ENCODE data around the gene EYS. TPM values are rescaled to one million over a fixed set of nuclear protein-coding genes. Genes with fewer than 3 reads are reported as not detected.

The EYS gene
- total RNA-seq, 1 experiment from 2014 or later: not detected

- Histone ChIP-seq H3K18ac (ENCODE audit: insufficient read length, low read depth, low read length) (no peak overlapping the region), H3K23me2 (ENCODE audit: insufficient read length, low read depth, low read length, poor library complexity, severe bottlenecking) (no peaks in the 10 kb centered on the region), H3K23ac (ENCODE audit: insufficient read length, low read depth, low read length) (no peak overlapping the region), H4K20me1 (ENCODE audit: control insufficient read depth, insufficient read depth, insufficient read length) (no peaks in the 10 kb centered on the region), H3K4me1 (ENCODE audit: insufficient read depth, low read length) (no peaks in the 10 kb centered on the region), H3K4ac (ENCODE audit: low read depth, low read length) (no peak overlapping the region), H3K56ac (ENCODE audit: insufficient read length, low read depth, low read length) (no peak overlapping the region), H4K5ac (ENCODE audit: insufficient read length, low read depth, low read length) (no peak overlapping the region), H2BK15ac (ENCODE audit: low read depth, low read length) (no peak overlapping the region), H3K14ac (ENCODE audit: insufficient read depth, low read length) (no peak overlapping the region), H3K27ac (ENCODE audit: insufficient read length, low read depth, low read length) (no peak overlapping the region), H3K79me2 (ENCODE audit: insufficient read depth, low read length) (no peaks in the 10 kb centered on the region), H2AK5ac (ENCODE audit: insufficient read length, low read length) (no peak overlapping the region), H3K27me3 (ENCODE audit: insufficient read depth, low read length) (no peaks in the 10 kb centered on the region), H4K8ac (replicated peaks; ENCODE audit: insufficient read length, low read depth, low read length) (no peak overlapping the region), H2BK12ac (ENCODE audit: insufficient read length, low read depth, low read length) (no peak overlapping the region), H3K9ac (ENCODE audit: extremely low read depth, insufficient read length, low read length) (no peak overlapping the region), H2BK120ac (ENCODE audit: low read depth, low read length, poor library complexity, severe bottlenecking) (no peak overlapping the region), H3K4me2 (ENCODE audit: insufficient read depth, insufficient read length, low read length) (no peak overlapping the region), H3K9me3 (ENCODE audit: control insufficient read depth, low read depth, low read length) (no peaks in the 10 kb centered on the region), H2BK20ac (ENCODE audit: low read depth, low read length, poor library complexity, severe bottlenecking) (no peak overlapping the region), H2AFZ (ENCODE audit: low read length) (no peak overlapping the region), H3K79me1 (ENCODE audit: insufficient read depth, low read depth, low read length, poor library complexity, severe bottlenecking) (no peaks in the 10 kb centered on the region), H2BK5ac (ENCODE audit: insufficient read length, low read length) (no peak overlapping the region), H4K91ac (ENCODE audit: insufficient read length, low read depth, low read length) (no peak overlapping the region), H3T11ph (ENCODE audit: low read length) (no peak overlapping the region)
- H3K27me3 Mint-ChIP-seq (ENCODE audit: low read depth): no peaks in the 10 kb centered on the region
- peaks cover 0 to 11% of the 10 kb centered on the region in 2 experiments; a peak in 4 of 5 replicates for H3K9me3 Mint-ChIP-seq
- no peak overlapping the region for H3K4me3 Mint-ChIP-seq
- no peaks in the 10 kb centered on the region for H3K4me1 Mint-ChIP-seq
- no CpG with 5 or more reads among the region's 5 CpGs for WGBS (ENCODE audit: extremely low coverage, insufficient read length, low lambda C conversion rate)
- H3K36me3 Mint-ChIP-seq (ENCODE audit: insufficient read depth in 1 of 3, low read depth in 3 of 3): peaks cover 0 to 7% (median 5%) of the 10 kb centered on the region in 3 experiments; a peak in 4 of 7 replicates
- no peak for DNase-seq
- no peak overlapping the region for H3K27ac Mint-ChIP-seq
- no peak for TF ChIP-seq CTCF (conservative IDR thresholded peaks at IDR 0.05)
These were observed 980.0 kb downstream of the EYS start for GRCh38 chr6:64727075-64727474.
